ENCODE measurements around the gene ZIC4. TPM values are rescaled to one million over a fixed set of nuclear protein-coding genes. Genes with fewer than 3 reads are reported as not detected.

ZIC4 gene
- total RNA-seq, 1 experiment from 2014 or later, result 0.87 TPM

- no peaks in the 10 kb centered on the region for H3K27me3 ChIP-seq
- no peaks in the 10 kb centered on the region for H3K36me3 ChIP-seq
- no peaks in the 10 kb centered on the region for H3K4me1 ChIP-seq
- no peaks in the 10 kb centered on the region for H3K9me3 ChIP-seq (replicated peaks)
- no peak for DNase-seq
- no peak overlapping the region for H3K4me3 ChIP-seq
- H3K27ac ChIP-seq, result no peak overlapping the region
Measured at GRCh38 chr3:147384210-147385058, 21.9 kb downstream of the ZIC4 start.

DNA sequence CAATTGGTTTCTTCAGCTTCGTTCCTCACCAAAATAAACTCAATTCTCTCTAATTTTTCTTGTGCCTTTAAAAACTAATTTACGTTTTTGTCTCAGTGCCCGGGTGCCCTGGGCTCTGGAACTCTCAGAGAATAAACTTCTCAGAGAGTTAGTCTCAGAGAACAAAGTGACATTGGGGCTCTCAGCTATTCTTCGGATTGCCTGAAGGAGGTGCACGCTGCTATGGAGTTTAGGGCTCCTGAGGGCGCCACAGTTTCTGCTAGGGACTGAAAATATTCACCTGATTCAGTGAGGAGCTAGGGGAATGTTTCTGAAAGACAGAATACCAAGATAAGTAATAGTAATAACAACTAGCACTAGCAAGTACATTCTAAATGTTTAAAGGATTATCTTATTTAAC lies 22.7 kb downstream of the ZIC4 start:
- Histone ChIP-seq H3K36me3 (no peaks in the 10 kb centered on the region), H3K27me3 (no peaks in the 10 kb centered on the region), H3K27ac (no peak overlapping the region), H3K4me3 (no peak overlapping the region), H3K4me1 (no peaks in the 10 kb centered on the region), H3K9me3 (replicated peaks) (no peaks in the 10 kb centered on the region)
- DNase-seq, result no peak

- no peak overlapping the region for H3K27ac ChIP-seq
- H3K4me1 ChIP-seq, result no peaks in the 10 kb centered on the region
- DNase-seq, result no peak
- H3K27me3 ChIP-seq, result no peaks in the 10 kb centered on the region
- H3K4me3 ChIP-seq, result no peak overlapping the region
- no peaks in the 10 kb centered on the region for H3K36me3 ChIP-seq
- H3K9me3 ChIP-seq (replicated peaks), result no peaks in the 10 kb centered on the region
Measured at GRCh38 chr3:147381596-147381995, 24.7 kb downstream of the ZIC4 start.

DNA sequence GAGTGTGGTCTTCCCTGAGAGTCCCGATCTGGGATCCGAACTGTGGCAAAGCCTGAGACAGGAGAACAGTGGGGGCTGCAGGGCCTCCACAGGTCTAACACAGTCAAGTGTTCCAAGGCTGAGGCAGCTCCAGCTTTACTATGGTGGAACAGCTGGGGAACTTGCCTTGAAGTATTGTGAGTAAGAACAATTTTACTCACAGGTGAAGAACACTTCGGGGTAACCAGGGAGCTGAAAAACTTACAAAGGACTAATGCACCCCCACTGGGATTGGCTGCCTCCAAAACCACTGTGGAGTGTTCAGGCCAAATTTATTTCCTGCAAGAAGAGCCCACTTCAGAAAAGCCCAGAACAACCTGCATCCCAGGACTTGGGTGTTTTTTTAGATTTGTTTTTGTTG lies 25.4 kb downstream of the ZIC4 start:
- Histone ChIP-seq H3K27me3 (no peaks in the 10 kb centered on the region), H3K27ac (no peak overlapping the region)

GRCh38 chr3:147380387-147380951 lies 25.9 kb downstream of the ZIC4 start:
- Histone ChIP-seq H3K36me3 (no peaks in the 10 kb centered on the region), H3K27ac (no peak overlapping the region), H3K27me3 (no peaks in the 10 kb centered on the region)

More for the DNA sequence above, 25.4 kb downstream of the ZIC4 start:
- Histone ChIP-seq H3K4me1 (no peaks in the 10 kb centered on the region), H3K4me3 (no peak overlapping the region), H3K36me3 (no peaks in the 10 kb centered on the region), H3K9me3 (replicated peaks) (no peaks in the 10 kb centered on the region)
- DNase-seq, result no peak

GRCh38 chr3:147379651-147380050 lies 26.7 kb downstream of the ZIC4 start:
- no peaks in the 10 kb centered on the region for H3K27me3 ChIP-seq
- H3K9me3 ChIP-seq (replicated peaks), result no peaks in the 10 kb centered on the region
- no peaks in the 10 kb centered on the region for H3K36me3 ChIP-seq
- no peaks in the 10 kb centered on the region for H3K4me1 ChIP-seq
- no peak for DNase-seq
- H3K4me3 ChIP-seq, result no peak overlapping the region
- H3K27ac ChIP-seq, result no peak overlapping the region

More at GRCh38 chr3:147380387-147380951, 25.9 kb downstream of the ZIC4 start:
- Histone ChIP-seq H3K4me3 (no peak overlapping the region), H3K9me3 (replicated peaks) (no peaks in the 10 kb centered on the region), H3K4me1 (no peaks in the 10 kb centered on the region)
- DNase-seq, result no peak

DNA sequence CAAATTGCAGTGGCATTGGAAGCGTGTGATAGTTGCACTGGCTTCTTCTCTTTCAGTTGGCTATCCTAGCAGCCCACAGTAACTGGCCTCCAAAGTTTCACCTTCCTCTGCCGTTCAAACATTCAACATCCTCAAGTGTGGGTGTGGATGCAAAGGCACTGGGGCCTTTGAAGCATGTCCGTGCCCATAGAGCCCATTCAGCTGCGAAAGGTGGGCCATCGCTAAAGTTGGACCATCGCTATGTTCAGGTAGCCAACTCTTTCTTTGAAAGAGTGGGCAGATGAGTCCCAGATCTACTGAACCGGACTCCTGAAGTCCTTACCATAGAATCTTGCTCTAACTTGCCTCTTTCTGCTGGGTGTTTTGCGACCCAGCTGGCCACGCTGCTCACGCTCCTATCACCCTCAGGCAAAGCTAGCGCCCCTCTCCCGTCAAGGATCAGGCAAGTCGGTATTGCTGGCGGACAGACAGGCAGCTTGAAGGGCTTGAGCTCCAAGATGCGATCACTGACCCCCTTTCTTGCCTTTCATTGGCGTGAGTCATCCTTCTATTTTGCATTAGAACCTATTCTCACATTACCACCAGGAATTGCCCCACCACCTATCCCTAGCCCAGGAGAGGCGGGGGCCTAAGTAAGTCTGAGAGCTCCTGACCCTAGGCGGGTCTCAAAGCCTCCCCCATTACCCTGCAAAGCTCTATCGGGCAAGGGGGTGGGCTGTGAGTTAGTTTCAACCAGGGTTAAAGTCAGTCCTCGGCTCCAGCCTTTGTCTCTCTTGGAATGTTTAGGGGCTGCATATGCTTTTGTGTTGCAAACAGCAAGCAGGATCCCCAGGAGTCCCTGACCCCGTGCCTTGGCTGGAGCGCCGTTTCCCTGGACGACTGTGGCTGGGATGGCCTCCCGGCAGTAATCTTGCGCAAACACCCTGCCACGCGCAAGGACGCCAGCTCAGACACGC lies 28.7 kb downstream of the ZIC4 start:
- DNase-seq, result no peak
- Histone ChIP-seq H3K27ac (no peak overlapping the region), H3K27me3 (no peaks in the 10 kb centered on the region)

DNA sequence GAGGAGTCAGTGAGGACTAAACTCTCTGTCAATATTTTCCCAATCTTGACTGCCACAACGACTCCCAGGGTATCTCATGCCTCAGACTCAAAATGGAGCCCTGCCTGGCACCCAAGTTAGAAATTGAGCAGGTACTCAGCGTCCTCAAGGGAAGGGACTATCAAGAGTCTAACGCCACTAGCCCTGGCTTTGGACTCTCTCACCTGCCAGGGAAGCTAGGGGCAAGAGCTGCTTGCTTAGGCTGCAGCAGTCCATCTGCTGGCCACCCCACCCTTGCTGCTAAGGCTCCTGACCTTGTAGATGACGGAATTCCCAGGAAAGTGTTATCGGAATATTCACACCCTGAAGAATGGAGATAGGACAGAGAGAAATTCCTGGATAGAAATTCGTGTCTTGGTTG lies 33.0 kb downstream of the ZIC4 start:
- Histone ChIP-seq H3K36me3 (no peaks in the 10 kb centered on the region), H3K4me3 (no peak overlapping the region), H3K27ac (no peak overlapping the region), H3K27me3 (no peaks in the 10 kb centered on the region), H3K4me1 (no peaks in the 10 kb centered on the region), H3K9me3 (replicated peaks) (no peaks in the 10 kb centered on the region; the same call in 1 of the 2 replicates)
- no peak for DNase-seq

More for the DNA sequence above, 28.7 kb downstream of the ZIC4 start:
- Histone ChIP-seq H3K9me3 (replicated peaks) (no peaks in the 10 kb centered on the region), H3K36me3 (no peaks in the 10 kb centered on the region), H3K4me3 (no peak overlapping the region), H3K4me1 (no peaks in the 10 kb centered on the region)

- Histone ChIP-seq H3K27ac (no peak overlapping the region), H3K27me3 (no peaks in the 10 kb centered on the region), H3K4me1 (no peaks in the 10 kb centered on the region), H3K36me3 (no peaks in the 10 kb centered on the region), H3K9me3 (replicated peaks) (no peaks in the 10 kb centered on the region; the same call in 1 of the 2 replicates), H3K4me3 (no peak overlapping the region)
- no peak for DNase-seq
Measured at GRCh38 chr3:147372525-147373027, 33.8 kb downstream of the ZIC4 start.

- Histone ChIP-seq H3K9me3 (replicated peaks) (no peaks in the 10 kb centered on the region; the same call in 1 of the 2 replicates), H3K27me3 (no peaks in the 10 kb centered on the region), H3K4me3 (no peak overlapping the region), H3K27ac (no peak overlapping the region), H3K4me1 (no peaks in the 10 kb centered on the region), H3K36me3 (no peaks in the 10 kb centered on the region)
- no peak for DNase-seq
Measured at GRCh38 chr3:147371771-147372340, 34.5 kb downstream of the ZIC4 start.

GRCh38 chr3:147371140-147371539 lies 35.2 kb downstream of the ZIC4 start:
- H3K27ac ChIP-seq, result no peak overlapping the region
- H3K9me3 ChIP-seq (replicated peaks), result no peaks in the 10 kb centered on the region; the same call in 1 of the 2 replicates
- H3K27me3 ChIP-seq, result no peaks in the 10 kb centered on the region
- H3K4me1 ChIP-seq, result no peaks in the 10 kb centered on the region
- no peak overlapping the region for H3K4me3 ChIP-seq
- no peak for DNase-seq
- no peaks in the 10 kb centered on the region for H3K36me3 ChIP-seq

DNA sequence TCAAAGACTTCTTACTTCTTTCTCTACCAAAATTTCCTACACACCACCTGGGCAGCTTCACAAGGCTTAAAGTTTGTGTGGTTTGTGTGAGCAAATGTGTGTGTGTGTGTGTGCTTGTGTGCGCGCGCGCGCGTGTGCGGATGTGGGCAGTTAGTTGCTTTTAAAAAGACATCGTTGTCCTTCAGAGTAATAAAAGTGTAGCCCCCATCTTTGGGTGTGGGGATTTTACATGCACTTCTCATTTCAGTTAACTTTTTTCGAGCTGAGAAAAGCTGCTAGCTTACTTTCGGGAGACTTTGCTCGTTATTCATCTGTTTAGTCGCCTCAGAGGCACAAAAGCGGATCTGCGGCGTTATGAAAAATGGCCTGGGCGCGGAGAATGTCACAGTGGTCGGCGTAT lies 36.0 kb downstream of the ZIC4 start:
- Histone ChIP-seq H3K27me3 (no peaks in the 10 kb centered on the region), H3K27ac (no peak overlapping the region), H3K4me3 (no peak overlapping the region), H3K4me1 (no peaks in the 10 kb centered on the region), H3K9me3 (replicated peaks) (no peaks in the 10 kb centered on the region; the same call in 1 of the 2 replicates), H3K36me3 (no peaks in the 10 kb centered on the region)
- no peak for DNase-seq

DNA sequence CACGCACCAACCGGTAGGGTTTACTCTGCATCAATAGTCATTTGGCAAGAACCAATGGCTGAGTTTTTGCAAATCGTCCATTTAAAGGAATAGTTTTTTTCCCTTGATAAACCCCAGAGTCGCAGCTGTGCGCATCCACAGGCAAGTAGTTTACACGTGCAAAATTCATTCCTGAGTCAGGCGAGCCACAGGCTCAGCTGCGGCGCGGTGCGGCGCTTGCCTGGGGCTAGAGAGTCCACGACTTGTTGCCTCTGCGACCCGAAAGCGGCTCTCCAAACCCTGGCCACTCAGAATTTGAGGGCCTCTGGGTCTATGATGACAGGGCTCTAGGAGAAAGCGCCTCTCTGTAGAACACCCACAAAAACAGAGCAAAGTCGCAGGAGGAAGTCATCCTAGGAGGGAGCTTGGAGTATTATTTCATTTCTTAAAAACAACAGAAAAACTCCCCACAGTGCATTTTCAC lies 36.7 kb downstream of the ZIC4 start:
- Histone ChIP-seq H3K27ac (no peak overlapping the region), H3K36me3 (no peaks in the 10 kb centered on the region), H3K4me3 (no peak overlapping the region), H3K4me1 (no peaks in the 10 kb centered on the region), H3K9me3 (replicated peaks) (no peaks in the 10 kb centered on the region; the same call in 1 of the 2 replicates), H3K27me3 (no peaks in the 10 kb centered on the region)
- DNase-seq, result no peak

- Histone ChIP-seq H3K9me3 (replicated peaks) (no peaks in the 10 kb centered on the region; the same call in 1 of the 2 replicates), H3K4me3 (no peak overlapping the region), H3K36me3 (no peaks in the 10 kb centered on the region), H3K27ac (no peak overlapping the region), H3K4me1 (no peaks in the 10 kb centered on the region), H3K27me3 (no peaks in the 10 kb centered on the region)
- DNase-seq, result no peak
Measured at GRCh38 chr3:147369231-147369630, 37.1 kb downstream of the ZIC4 start.

Data from SJCRH30 (cell line).